GM23248 (cell line): ENCODE data around the gene MOB2. TPM values are rescaled to one million over a fixed set of nuclear protein-coding genes. Genes with fewer than 3 reads are reported as not detected.

Source experiments
- DNase-seq: peaks from one replicate; pipeline ENCODE4 v3.0.0-alpha.2; 2015
- H2AFZ ChIP-seq: fragments of 200-600 bp; sonication (generic); 2 replicates; pipeline ENCODE4 v1.6.1; 2016; ENCODE audit warnings: antibody characterized with exemption
- H3F3A ChIP-seq: fragments of 200-600 bp; sonication (generic); 2 replicates; pipeline ENCODE4 v1.6.1; 2016; ENCODE audit warnings: mild to moderate bottlenecking, antibody characterized with exemption, mixed run types; ENCODE audit not compliant: insufficient read depth
- H3K27ac ChIP-seq: fragments of 200-600 bp; sonication (generic); 2 replicates; pipeline ENCODE4 v1.5.1; 2016; ENCODE audit warnings: mild to moderate bottlenecking
- H3K27me3 ChIP-seq: fragments of 200-600 bp; sonication (generic); replicated peaks from 2 replicates; pipeline ENCODE4 v1.6.1; 2016; ENCODE audit warnings: mild to moderate bottlenecking; ENCODE audit not compliant: insufficient read depth
- H3K36me3 ChIP-seq: fragments of 200-600 bp; sonication (generic); 2 replicates; pipeline ENCODE4 v1.6.1; 2016; ENCODE audit warnings: low read depth, mild to moderate bottlenecking
- H3K4me1 ChIP-seq: fragments of 200-600 bp; sonication (generic); 2 replicates; pipeline ENCODE4 v1.6.1; 2016; ENCODE audit warnings: mild to moderate bottlenecking; ENCODE audit not compliant: insufficient read depth
- H3K4me2 ChIP-seq: fragments of 200-600 bp; sonication (generic); one replicate; pipeline ENCODE4 v1.6.1; 2016; ENCODE audit warnings: mild to moderate bottlenecking; ENCODE audit not compliant: unreplicated experiment
- H3K4me3 ChIP-seq: fragments of 200-600 bp; sonication (generic); 2 replicates; pipeline ENCODE4 v1.5.1; 2016; ENCODE audit warnings: mild to moderate bottlenecking
- H3K79me2 ChIP-seq: fragments of 200-600 bp; sonication (generic); 2 replicates; pipeline ENCODE4 v1.6.1; 2016; ENCODE audit warnings: mild to moderate bottlenecking; ENCODE audit not compliant: insufficient read depth
- H3K9ac ChIP-seq: fragments of 200-600 bp; sonication (generic); 2 replicates; pipeline ENCODE4 v1.6.1; 2016; ENCODE audit warnings: mild to moderate bottlenecking
- H3K9me2 ChIP-seq: fragments of 200-600 bp; sonication (generic); 2 replicates; pipeline ENCODE4 v1.6.1; 2016; ENCODE audit warnings: mixed run types, mild to moderate bottlenecking, moderate library complexity; ENCODE audit not compliant: insufficient read depth
- H3K9me3 ChIP-seq: fragments of 200-600 bp; sonication (generic); one replicate; pipeline ENCODE4 v1.6.1; 2017; ENCODE audit warnings: low read depth
- H4K20me1 ChIP-seq: fragments of 200-600 bp; sonication (generic); 2 replicates; pipeline ENCODE4 v1.6.0; 2016; ENCODE audit not compliant: insufficient read depth
- EZH2 ChIP-seq: fragments of 200-600 bp; sonication (generic); IDR thresholded peaks from 2 replicates; pipeline ENCODE4 v1.6.1; 2018; ENCODE audit warnings: antibody characterized with exemption, mild to moderate bottlenecking; ENCODE audit not compliant: insufficient read depth, poor library complexity, severe bottlenecking
- EZH2phosphoT487 ChIP-seq: fragments of 200-600 bp; sonication (generic); IDR thresholded peaks from 2 replicates; pipeline ENCODE4 v1.6.1; 2018; ENCODE audit warnings: antibody characterized with exemption, moderate library complexity, mild to moderate bottlenecking, low read depth; ENCODE audit not compliant: insufficient read depth
- WGBS, 2 experiments: methylation state at CpG; one replicate each; pipeline ENCODE4 v1.1.6; 2015 to 2017; ENCODE audit warnings: low lambda C conversion rate in 2 of 2, low coverage in 1 of 2; ENCODE audit errors: missing lambda C conversion rate in 2 of 2; 5-methylcytosine and 5-hydroxymethylcytosine counted together
- in situ Hi-C: fragments of 300-500 bp; cut with MboI; formaldehyde crosslinking; loops from 2 replicates; pipeline ENCODE4 v1.15.0; 2020
- polyA plus RNA-seq: library from polyadenylated mRNA; unstranded; fragments of >200 nt; fragmentation: Nextera tagmentation; extraction: Ambion mirVana; gene quantifications from 2 replicates; pipeline ENCODE4 v1.2.1, GENCODE V29; 2016
- total RNA-seq: library from RNA; depleted of rRNA; stranded (reverse); fragments of >200 nt; shearing (Covaris generic); gene quantifications from 2 replicates; pipeline ENCODE4 v1.2.3, GENCODE V29; 2014

MOB2 gene
- total and polyA plus RNA-seq, 2 experiments from 2014 or later = 28.8 to 29.3 TPM

DNA sequence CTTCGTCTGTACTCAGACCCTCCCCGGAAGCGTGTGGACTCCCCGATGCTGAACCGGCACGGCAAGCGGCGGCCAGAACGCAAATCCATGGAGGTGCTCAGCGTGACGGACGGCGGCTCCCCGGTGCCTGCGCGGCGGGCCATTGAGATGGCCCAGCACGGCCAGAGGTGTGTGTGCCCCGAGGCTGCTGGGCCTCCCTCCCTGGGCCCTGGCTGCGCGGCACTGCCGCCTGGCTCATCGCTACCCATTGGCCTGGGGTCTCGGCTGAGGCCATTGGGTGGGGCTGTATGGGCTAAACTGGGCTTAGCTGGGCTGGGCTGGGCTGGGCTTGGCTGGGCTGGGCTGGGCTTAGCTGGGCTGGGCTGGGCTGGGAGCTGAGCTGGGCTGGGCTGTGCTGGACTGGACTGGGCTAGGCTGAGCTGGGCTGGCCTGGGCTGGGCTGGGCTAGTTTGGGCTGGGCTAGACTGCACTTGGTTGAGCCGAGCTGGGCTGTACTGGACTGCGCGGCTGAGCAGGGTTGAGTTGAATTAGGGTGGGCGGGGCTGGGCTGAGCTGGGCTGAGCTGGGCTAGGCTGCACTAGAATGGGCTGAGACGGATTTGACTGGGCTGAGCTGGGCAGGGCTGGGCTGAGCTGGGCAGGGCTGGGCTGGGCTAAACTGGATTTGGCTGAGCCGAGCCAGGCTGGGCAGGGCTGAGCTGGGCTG, 40.7 kb downstream of the MOB2 start:
- Histone ChIP-seq H4K20me1 (no peaks in the 10 kb centered on the region), H3K9ac (no peak overlapping the region), H3K9me2 (no peaks in the 10 kb centered on the region), H3K36me3 (no peaks in the 10 kb centered on the region), H2AFZ (no peak overlapping the region), H3F3A (no peaks in the 10 kb centered on the region), H3K27me3 (no peaks in the 10 kb centered on the region), H3K27ac (no peak overlapping the region), H3K79me2 (no peaks in the 10 kb centered on the region), H3K9me3 (no peaks in the 10 kb centered on the region), H3K4me2 (no peak overlapping the region), H3K4me3 (no peak overlapping the region), H3K4me1 (no peaks in the 10 kb centered on the region)
- DNase-seq = peak; percentile 31
- in situ Hi-C loops = no loop called here
- TF ChIP-seq EZH2phosphoT487 = no peak
- TF ChIP-seq EZH2 = no peak
- WGBS, 2 experiments = 79 to 80% methylated on average over 18 to 25 of the region's 30 CpGs

- Histone ChIP-seq H3K4me2 (no peak overlapping the region), H3K4me1 (no peaks in the 10 kb centered on the region), H3K36me3 (no peaks in the 10 kb centered on the region), H3K27ac (no peak overlapping the region), H2AFZ (no peak overlapping the region), H3K79me2 (no peaks in the 10 kb centered on the region), H3K4me3 (no peak overlapping the region), H3K9me3 (no peaks in the 10 kb centered on the region), H3K9ac (no peak overlapping the region), H3K9me2 (no peaks in the 10 kb centered on the region), H3K27me3 (no peaks in the 10 kb centered on the region), H4K20me1 (no peaks in the 10 kb centered on the region), H3F3A (no peaks in the 10 kb centered on the region)
- no peak for DNase-seq
- in situ Hi-C loops = no loop called here
- WGBS, 2 experiments = 47 to 51% methylated on average over 23 to 30 of the region's 32 CpGs
- TF ChIP-seq EZH2phosphoT487 (no peak), EZH2 (no peak)
Measured at GRCh38 chr11:1444823-1445422, 41.7 kb downstream of the MOB2 start.

- Histone ChIP-seq H2AFZ (no peak overlapping the region), H3K27me3 (no peaks in the 10 kb centered on the region), H3K9me2 (no peaks in the 10 kb centered on the region), H3K79me2 (no peaks in the 10 kb centered on the region), H3K9ac (no peak overlapping the region), H3K4me1 (no peaks in the 10 kb centered on the region), H3K4me2 (no peak overlapping the region), H3K4me3 (no peak overlapping the region), H3F3A (no peaks in the 10 kb centered on the region), H4K20me1 (no peaks in the 10 kb centered on the region), H3K36me3 (no peaks in the 10 kb centered on the region), H3K9me3 (no peaks in the 10 kb centered on the region), H3K27ac (no peak overlapping the region)
- DNase-seq = no peak
- in situ Hi-C loops = no loop called here
- 36 to 53% methylated on average over 3 to 11 of the region's 11 CpGs for WGBS, 2 experiments
- TF ChIP-seq EZH2phosphoT487 (no peak), EZH2 (no peak)
Measured at GRCh38 chr11:1444321-1444720, 42.3 kb downstream of the MOB2 start.

GRCh38 chr11:1443737-1444136, 42.8 kb downstream of the MOB2 start:
- Histone ChIP-seq H3K4me1 (no peaks in the 10 kb centered on the region), H3K27me3 (no peaks in the 10 kb centered on the region), H3F3A (no peaks in the 10 kb centered on the region), H3K9me3 (no peaks in the 10 kb centered on the region), H3K27ac (no peak overlapping the region), H3K9ac (no peak overlapping the region), H3K79me2 (no peaks in the 10 kb centered on the region), H3K4me3 (no peak overlapping the region), H4K20me1 (no peaks in the 10 kb centered on the region), H3K36me3 (no peaks in the 10 kb centered on the region), H3K9me2 (no peaks in the 10 kb centered on the region), H2AFZ (no peak overlapping the region), H3K4me2 (no peak overlapping the region)
- DNase-seq = no peak
- TF ChIP-seq EZH2 (no peak), EZH2phosphoT487 (no peak)
- WGBS, 2 experiments = 67 to 81% methylated on average over 7 to 9 of the region's 9 CpGs
- in situ Hi-C loops = no loop called here
